GM23338 (cell line): Measurements from ENCODE around the gene ANO4. TPM values are rescaled to one million over a fixed set of nuclear protein-coding genes. Genes with fewer than 3 reads are reported as not detected.

ENCODE experiments used
- ATAC-seq: fragments of 200-7000 bp; cut with Tn5 transposase; 3 replicates; pipeline ENCODE4 v1.9.1; 2020
- DNase-seq: peaks from one replicate; pipeline ENCODE4 v3.0.0-alpha.2; 2015; ENCODE audit warnings: low spot score
- H2AFZ ChIP-seq: fragments of 200-600 bp; sonication (generic); 2 replicates; pipeline ENCODE4 v1.8.0; 2016; ENCODE audit warnings: antibody characterized with exemption, mild to moderate bottlenecking, moderate library complexity
- H3F3A ChIP-seq: fragments of 200-600 bp; sonication (generic); replicated peaks from 2 replicates; pipeline ENCODE4 v1.8.0; 2017; ENCODE audit warnings: antibody characterized with exemption, mixed run types, low read depth
- H3K27ac ChIP-seq: fragments of 200-600 bp; sonication (generic); 2 replicates; pipeline ENCODE4 v1.6.1; 2016; ENCODE audit warnings: low read depth
- H3K27me3 ChIP-seq: fragments of 200-600 bp; sonication (generic); 2 replicates; pipeline ENCODE4 v1.8.0; 2016; ENCODE audit warnings: mild to moderate bottlenecking, mixed run types, moderate library complexity; ENCODE audit not compliant: insufficient read depth
- H3K36me3 ChIP-seq: fragments of 200-600 bp; sonication (generic); 2 replicates; pipeline ENCODE4 v1.8.0; 2016; ENCODE audit warnings: mild to moderate bottlenecking; ENCODE audit not compliant: insufficient read depth
- H3K4me1 ChIP-seq: fragments of 200-600 bp; sonication (generic); 2 replicates; pipeline ENCODE4 v1.8.0; 2016; ENCODE audit warnings: mild to moderate bottlenecking, moderate library complexity; ENCODE audit not compliant: insufficient read depth
- H3K4me2 ChIP-seq: fragments of 200-600 bp; sonication (generic); 2 replicates; pipeline ENCODE4 v1.7.1; 2017; ENCODE audit warnings: mixed run types
- H3K4me3 ChIP-seq: fragments of 200-600 bp; sonication (generic); 2 replicates; pipeline ENCODE4 v1.6.1; 2016; ENCODE audit warnings: mixed run types
- H3K79me2 ChIP-seq: fragments of 200-600 bp; sonication (generic); replicated peaks from 2 replicates; pipeline ENCODE4 v1.8.0; 2017; ENCODE audit warnings: mild to moderate bottlenecking; ENCODE audit not compliant: insufficient read depth
- H3K9me2 ChIP-seq: fragments of 200-600 bp; sonication (generic); 2 replicates; pipeline ENCODE4 v1.8.0; 2017; ENCODE audit not compliant: insufficient read depth
- H4K20me1 ChIP-seq: fragments of 200-600 bp; sonication (generic); replicated peaks from 2 replicates; pipeline ENCODE4 v1.8.0; 2017; ENCODE audit warnings: mild to moderate bottlenecking; ENCODE audit not compliant: insufficient read depth
- H3K27ac Mint-ChIP-seq: 2 replicates; pipeline ENCODE4 v1.8.0; 2020; ENCODE audit warnings: inconsistent platforms, mild to moderate bottlenecking, moderate library complexity, mixed read lengths
- H3K27me3 Mint-ChIP-seq: 3 replicates; pipeline ENCODE4 v1.8.0; 2022; ENCODE audit warnings: low read depth, mild to moderate bottlenecking, moderate library complexity, mixed read lengths, inconsistent platforms; ENCODE audit not compliant: insufficient read depth, poor library complexity
- H3K36me3 Mint-ChIP-seq: 3 replicates; pipeline ENCODE4 v1.8.0; 2021; ENCODE audit warnings: low read depth, mild to moderate bottlenecking, inconsistent platforms, moderate library complexity, mixed read lengths
- H3K4me1 Mint-ChIP-seq: 3 replicates; pipeline ENCODE4 v1.8.0; 2020; ENCODE audit warnings: mild to moderate bottlenecking, inconsistent platforms, mixed read lengths
- H3K4me3 Mint-ChIP-seq: 3 replicates; pipeline ENCODE4 v1.8.0; 2021; ENCODE audit warnings: moderate library complexity, mild to moderate bottlenecking, inconsistent platforms, mixed read lengths
- H3K9me3 Mint-ChIP-seq: 3 replicates; pipeline ENCODE4 v1.8.0; 2020; ENCODE audit warnings: moderate library complexity, mild to moderate bottlenecking, inconsistent platforms, mixed read lengths
- CREB1 ChIP-seq: fragments of 250-450 bp; sonication (Bioruptor Pico); IDR thresholded peaks from 2 replicates; pipeline ENCODE4 v1.5.0; 2020; ENCODE audit warnings: low read depth, mild to moderate bottlenecking, moderate library complexity
- CTCF ChIP-seq, 2 experiments: fragments of 200-600 bp in 1 of 2; sonication (generic) in 1 of 2; conservative IDR thresholded peaks; 2 replicates each; pipeline versions ENCODE4 v1.5.1 to v1.6.1; 2016 to 2017; ENCODE audit warnings: antibody characterized with exemption in 2 of 2, low read depth in 2 of 2, mild to moderate bottlenecking in 2 of 2, moderate library complexity in 1 of 2
- ETS1 ChIP-seq: IDR thresholded peaks from 2 replicates; pipeline ENCODE4 v1.6.1; 2016; ENCODE audit warnings: antibody characterized with exemption
- EZH2 ChIP-seq: fragments of 200-600 bp; sonication (generic); IDR thresholded peaks from one replicate; pipeline ENCODE4 v1.8.0; 2017; ENCODE audit warnings: antibody characterized with exemption, mild to moderate bottlenecking, low read depth; ENCODE audit not compliant: unreplicated experiment
- EZH2phosphoT487 ChIP-seq: fragments of 200-600 bp; sonication (generic); IDR thresholded peaks from one replicate; pipeline ENCODE4 v1.8.1; 2018; ENCODE audit warnings: antibody characterized with exemption; ENCODE audit not compliant: unreplicated experiment
- JUNB ChIP-seq: IDR thresholded peaks from one replicate; pipeline ENCODE4 v1.6.1; 2016; ENCODE audit warnings: antibody characterized with exemption; ENCODE audit not compliant: unreplicated experiment
- NANOG ChIP-seq: IDR thresholded peaks from 2 replicates; pipeline ENCODE4 v1.6.1; 2016; ENCODE audit warnings: antibody characterized with exemption, borderline replicate concordance
- POLR2AphosphoS5 ChIP-seq: IDR thresholded peaks from 2 replicates; pipeline ENCODE4 v1.6.1; 2016; ENCODE audit warnings: antibody characterized with exemption, low read depth
- REST ChIP-seq: IDR thresholded peaks from one replicate; pipeline ENCODE4 v1.6.1; 2018; ENCODE audit warnings: antibody characterized with exemption; ENCODE audit not compliant: unreplicated experiment
- STAT1 ChIP-seq: IDR thresholded peaks from one replicate; pipeline ENCODE4 v1.6.1; 2016; ENCODE audit warnings: antibody characterized with exemption; ENCODE audit not compliant: unreplicated experiment
- ZNF114 ChIP-seq: fragments of 250-450 bp; sonication (Bioruptor Pico); IDR thresholded peaks from 2 replicates; pipeline ENCODE4 v1.5.0; 2020; ENCODE audit warnings: mild to moderate bottlenecking, moderate library complexity
- ZNF331 ChIP-seq: fragments of 250-450 bp; sonication (Bioruptor Pico); IDR thresholded peaks from 2 replicates; pipeline ENCODE4 v1.5.0; 2020; ENCODE audit warnings: low read depth, mild to moderate bottlenecking, moderate library complexity
- ZNF462 ChIP-seq: fragments of 250-450 bp; sonication (Bioruptor Pico); IDR thresholded peaks from 2 replicates; pipeline ENCODE4 v1.5.0; 2020; ENCODE audit warnings: mild to moderate bottlenecking, moderate library complexity
- polyA plus RNA-seq: library from polyadenylated mRNA; unstranded; fragments of >200 nt; fragmentation: Nextera tagmentation; extraction: Ambion mirVana; gene quantifications from 2 replicates; pipeline ENCODE4 v1.2.1, GENCODE V29; 2016
- total RNA-seq: library from RNA; depleted of rRNA; stranded (reverse); fragments of >200 nt; shearing (Covaris generic); gene quantifications from 2 replicates; pipeline ENCODE4 v1.2.3, GENCODE V29; 2014

Gene ANO4
- total and polyA plus RNA-seq, 2 experiments from 2014 or later, result 1.7 to 8.7 TPM

- TF ChIP-seq POLR2AphosphoS5 (no peak), JUNB (no peak), ZNF331 (CRISPR knock-in tag) (no peak), EZH2 (no peak), EZH2phosphoT487 (no peak), ETS1 (no peak), ZNF114 (CRISPR knock-in tag) (no peak), CTCF (conservative IDR thresholded peaks at IDR 0.05; ENCODE audit: low read depth in 2 of 2) (no peak)
These were observed 102.7 kb downstream of the ANO4 start (continued) for GRCh38 chr12:100897240-100897639.

- no peaks in the 10 kb centered on the region for H3K36me3 ChIP-seq
- H3K4me2 ChIP-seq, result no peak overlapping the region
- H3K27ac ChIP-seq, result no peak overlapping the region
- ATAC-seq, result no peak
- Mint-ChIP-seq H3K4me3 (no peak overlapping the region), H3K9me3 (no peaks in the 10 kb centered on the region), H3K36me3 (no peaks in the 10 kb centered on the region), H3K27ac (no peak overlapping the region), H3K4me1 (no peaks in the 10 kb centered on the region), H3K27me3 (no peaks in the 10 kb centered on the region)
- no peaks in the 10 kb centered on the region for H3K27me3 ChIP-seq
- no peaks in the 10 kb centered on the region for H4K20me1 ChIP-seq
- H2AFZ ChIP-seq, result no peak overlapping the region
- H3F3A ChIP-seq, result no peaks in the 10 kb centered on the region
- DNase-seq, result no peak
- no peak overlapping the region for H3K4me3 ChIP-seq
- no peaks in the 10 kb centered on the region for H3K4me1 ChIP-seq
- no peaks in the 10 kb centered on the region; the same call in 1 of the 2 replicates for H3K9me2 ChIP-seq
- H3K79me2 ChIP-seq, result no peaks in the 10 kb centered on the region
- TF ChIP-seq ZNF331 (CRISPR knock-in tag) (no peak), NANOG (no peak), STAT1 (no peak), EZH2phosphoT487 (no peak), POLR2AphosphoS5 (no peak), ZNF462 (CRISPR knock-in tag) (no peak), REST (no peak), EZH2 (no peak), JUNB (no peak), CREB1 (CRISPR knock-in tag) (no peak), ZNF114 (CRISPR knock-in tag) (no peak)
These were observed 104.7 kb downstream of the ANO4 start for GRCh38 chr12:100899301-100899700.
